ENCODE data around the gene WWOX.
"Not testable (repeated sequence)": the region's sequence is repeated elsewhere in the genome, so short reads cannot be mapped to it uniquely, and the experiment has no call there.

WWOX gene

DNA sequence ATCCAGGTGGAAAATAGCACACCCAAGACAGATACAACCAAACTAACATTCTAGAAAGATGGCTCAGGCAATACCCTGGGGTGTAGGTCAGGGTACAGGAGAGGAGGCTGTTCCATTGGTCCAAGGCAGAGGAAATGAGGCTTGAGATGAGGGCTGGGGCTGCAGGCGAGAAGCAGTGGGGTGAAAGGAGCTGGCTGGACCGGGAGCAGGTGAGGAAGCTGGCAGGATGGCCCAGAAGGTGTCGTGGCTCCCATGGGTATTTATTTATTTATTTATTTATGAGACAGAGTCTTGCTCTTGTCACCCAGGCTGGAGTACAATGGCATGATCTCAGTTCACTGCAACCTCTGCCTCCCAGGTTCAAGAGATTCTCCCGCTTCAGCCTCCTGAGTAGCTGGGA lies 1161.4 kb downstream of the WWOX start:
- H3K27ac ChIP-seq (ENCODE audit: low read length); H3K27me3 ChIP-seq (ENCODE audit: control insufficient read depth in 1 of 2, insufficient read depth in 2 of 2, low read length in 2 of 2); H3K4me1 ChIP-seq (ENCODE audit: control insufficient read depth, insufficient read depth, low read length); H3K9ac ChIP-seq (ENCODE audit: low read length in 2 of 2); H3K36me3 ChIP-seq (ENCODE audit: control insufficient read depth in 2 of 2, insufficient read depth in 2 of 2, low read length in 2 of 2); H3K9me3 ChIP-seq (ENCODE audit: control insufficient read depth in 2 of 2, low read length in 2 of 2); H3K4me3 ChIP-seq (ENCODE audit: low read length in 2 of 2): not testable (repeated sequence)

DNA sequence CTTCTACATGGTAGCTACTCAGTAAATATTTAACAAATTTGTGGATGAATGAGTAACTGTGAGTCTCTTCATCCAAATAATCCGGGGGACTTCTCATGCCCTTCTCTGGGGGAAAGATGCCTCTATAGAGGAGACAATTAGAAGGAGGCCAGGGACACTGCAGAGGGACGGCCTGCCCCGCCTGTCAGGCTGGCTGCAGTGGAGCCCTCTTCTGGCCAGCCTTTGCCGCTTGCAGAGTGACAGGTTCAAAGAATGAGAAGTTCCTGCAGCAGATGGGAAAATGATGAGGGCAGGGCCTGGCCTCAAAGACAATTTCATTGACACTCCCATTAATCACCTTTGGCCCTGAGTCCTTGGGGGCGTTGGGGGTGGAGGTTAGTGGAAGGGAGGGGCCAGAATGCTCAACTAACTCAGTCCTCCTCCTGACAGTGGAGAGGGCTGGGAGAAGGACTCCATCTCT lies 1162.1 kb downstream of the WWOX start:
- peaks cover 0 to 4% of the 10 kb centered on the region in 2 donors for H3K27me3 ChIP-seq (ENCODE audit: control insufficient read depth in 1 of 2, insufficient read depth in 2 of 2, low read length in 2 of 2)
- H3K4me3 ChIP-seq (ENCODE audit: low read length in 2 of 2) = no peak overlapping the region
- no peaks in the 10 kb centered on the region for H3K36me3 ChIP-seq (ENCODE audit: control insufficient read depth in 2 of 2, insufficient read depth in 2 of 2, low read length in 2 of 2)
- H3K27ac ChIP-seq (ENCODE audit: low read length) = no peak overlapping the region
- no peaks in the 10 kb centered on the region for H3K9me3 ChIP-seq (ENCODE audit: control insufficient read depth in 2 of 2, low read length in 2 of 2)
- H3K9ac ChIP-seq (ENCODE audit: low read length in 2 of 2) = no peak overlapping the region
- peaks cover 4% of the 10 kb centered on the region for H3K4me1 ChIP-seq (ENCODE audit: control insufficient read depth, insufficient read depth, low read length)

GRCh38 chr16:79261944-79262552 lies 1162.6 kb downstream of the WWOX start:
- Histone ChIP-seq H3K36me3 (ENCODE audit: control insufficient read depth in 2 of 2, insufficient read depth in 2 of 2, low read length in 2 of 2) (no peaks in the 10 kb centered on the region), H3K9ac (ENCODE audit: low read length in 2 of 2) (no peak overlapping the region), H3K9me3 (ENCODE audit: control insufficient read depth in 2 of 2, low read length in 2 of 2) (no peaks in the 10 kb centered on the region), H3K4me1 (ENCODE audit: control insufficient read depth, insufficient read depth, low read length) (peaks cover 4% of the 10 kb centered on the region), H3K27me3 (ENCODE audit: control insufficient read depth in 1 of 2, insufficient read depth in 2 of 2, low read length in 2 of 2) (peaks cover 0 to 4% of the 10 kb centered on the region in 2 donors), H3K4me3 (ENCODE audit: low read length in 2 of 2) (no peak overlapping the region), H3K27ac (ENCODE audit: low read length) (no peak overlapping the region)
